GM13976 (cell line): ENCODE measurements around the gene CGB1.
"Not testable (repeated sequence)": the region's sequence is repeated elsewhere in the genome, so short reads cannot be mapped to it uniquely, and the experiment has no call there.

Experiments used
- DNase-seq: peaks from one replicate; pipeline ENCODE4 v3.0.0; 2012; ENCODE audit warnings: low spot score
- in situ Hi-C: fragments of 300-500 bp; cut with MboI; formaldehyde crosslinking; loops from one replicate; pipeline ENCODE4 v1.12.0; 2022; ENCODE audit warnings: low sequenced_read_pairs, mixed read lengths, inconsistent platforms; ENCODE audit not compliant: unreplicated experiment
- TF ChIP-seq, protein P1 (sequence below): IDR thresholded peaks from 2 replicates; pipeline ENCODE4 v1.5.1; 2012; ENCODE audit warnings: borderline replicate concordance, mild to moderate bottlenecking; ENCODE audit not compliant: insufficient read depth; ENCODE audit errors: extremely low read depth, missing control alignments, control extremely low read depth

The CGB1 gene

DNA sequence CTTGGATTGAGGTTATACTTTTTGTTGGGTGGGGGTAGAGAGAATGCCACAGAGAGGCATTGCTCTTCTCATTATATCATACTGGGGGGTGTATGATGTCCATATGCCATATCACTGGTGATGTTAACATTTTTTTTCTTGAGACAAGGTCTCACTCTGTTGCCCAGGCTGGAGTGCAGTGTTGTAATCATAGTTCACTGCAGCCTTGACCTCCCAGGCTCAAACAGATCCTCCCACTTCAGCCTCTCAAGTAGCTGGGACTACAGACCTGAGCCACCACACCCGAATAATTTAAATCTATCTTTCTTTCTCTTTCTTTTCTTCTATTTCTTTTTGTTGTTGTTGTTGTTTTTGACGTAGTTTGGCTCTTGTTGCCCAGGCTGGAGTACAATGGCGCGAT lies 43.7 kb upstream of the CGB1 start:
- no peak for DNase-seq
- in situ Hi-C loops: no loop called here
- TF ChIP-seq, protein P1, sequence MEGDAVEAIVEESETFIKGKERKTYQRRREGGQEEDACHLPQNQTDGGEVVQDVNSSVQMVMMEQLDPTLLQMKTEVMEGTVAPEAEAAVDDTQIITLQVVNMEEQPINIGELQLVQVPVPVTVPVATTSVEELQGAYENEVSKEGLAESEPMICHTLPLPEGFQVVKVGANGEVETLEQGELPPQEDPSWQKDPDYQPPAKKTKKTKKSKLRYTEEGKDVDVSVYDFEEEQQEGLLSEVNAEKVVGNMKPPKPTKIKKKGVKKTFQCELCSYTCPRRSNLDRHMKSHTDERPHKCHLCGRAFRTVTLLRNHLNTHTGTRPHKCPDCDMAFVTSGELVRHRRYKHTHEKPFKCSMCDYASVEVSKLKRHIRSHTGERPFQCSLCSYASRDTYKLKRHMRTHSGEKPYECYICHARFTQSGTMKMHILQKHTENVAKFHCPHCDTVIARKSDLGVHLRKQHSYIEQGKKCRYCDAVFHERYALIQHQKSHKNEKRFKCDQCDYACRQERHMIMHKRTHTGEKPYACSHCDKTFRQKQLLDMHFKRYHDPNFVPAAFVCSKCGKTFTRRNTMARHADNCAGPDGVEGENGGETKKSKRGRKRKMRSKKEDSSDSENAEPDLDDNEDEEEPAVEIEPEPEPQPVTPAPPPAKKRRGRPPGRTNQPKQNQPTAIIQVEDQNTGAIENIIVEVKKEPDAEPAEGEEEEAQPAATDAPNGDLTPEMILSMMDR: no peak

DNA sequence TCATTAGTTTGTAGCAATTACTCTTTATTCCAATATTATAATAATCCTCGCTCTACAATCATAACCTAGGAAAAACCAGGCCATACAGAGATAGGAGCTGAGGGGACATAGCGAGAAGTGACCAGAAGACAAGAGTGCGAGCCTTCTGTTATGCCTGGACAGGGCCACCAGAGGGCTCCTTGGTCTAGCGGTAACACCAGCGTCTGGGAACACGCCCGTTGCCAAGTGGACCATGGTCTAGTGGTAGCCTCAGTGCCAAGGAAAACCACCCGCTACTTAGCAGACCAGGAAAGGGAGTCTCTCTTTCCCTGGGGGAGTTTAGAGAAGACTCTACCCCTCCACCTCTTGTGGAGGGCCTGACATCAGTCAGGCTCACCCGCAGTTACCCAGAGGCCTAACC lies 38.2 kb upstream of the CGB1 start:
- DNase-seq, in situ Hi-C loops: not testable (repeated sequence)
- TF ChIP-seq, protein P1: peak; percentile 52

DNA sequence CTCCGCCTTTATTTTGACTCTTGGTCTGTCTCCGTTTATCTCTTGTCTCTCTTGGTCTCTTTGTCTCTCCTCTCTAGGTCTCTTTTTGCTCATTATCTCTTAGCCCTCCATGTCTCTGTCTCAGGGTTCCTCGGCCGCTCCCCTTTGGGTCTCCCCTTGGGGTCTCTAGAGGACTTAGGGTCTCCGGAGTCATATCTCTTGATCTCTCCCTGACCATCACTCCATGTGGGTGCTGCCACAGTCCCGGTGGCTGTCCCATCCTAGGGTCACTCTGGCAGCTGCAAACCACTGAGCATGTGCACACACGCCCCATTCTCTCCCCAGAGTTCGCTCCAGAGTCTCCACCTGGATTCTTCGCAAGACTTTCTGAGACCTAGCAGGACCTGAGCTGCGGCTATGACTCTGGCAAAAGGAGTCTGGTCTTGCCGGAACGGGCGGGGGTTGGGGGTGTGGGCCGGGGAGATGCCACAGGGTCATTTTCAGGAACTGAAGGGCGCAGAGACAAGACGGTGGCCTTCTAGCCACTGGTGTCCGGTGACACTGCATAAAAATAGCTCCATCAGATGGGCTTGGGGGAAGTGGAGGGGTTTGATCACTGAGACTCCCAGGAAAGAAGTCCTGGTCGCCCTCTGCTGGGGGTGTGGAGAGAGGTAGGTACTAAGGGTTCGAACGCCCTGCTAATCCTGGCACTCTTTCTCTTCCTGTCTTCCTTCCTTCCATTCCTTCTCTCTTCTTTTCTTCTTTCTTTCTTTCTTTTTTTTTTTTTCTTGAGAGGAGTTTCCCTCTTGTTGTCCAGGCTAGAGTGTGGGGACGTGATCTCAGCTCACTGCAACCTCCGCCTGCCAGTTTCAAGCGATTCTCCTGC lies 37.1 kb upstream of the CGB1 start:
- in situ Hi-C loops: no loop called here
- TF ChIP-seq, protein P1: no peak
- no peak for DNase-seq

DNA sequence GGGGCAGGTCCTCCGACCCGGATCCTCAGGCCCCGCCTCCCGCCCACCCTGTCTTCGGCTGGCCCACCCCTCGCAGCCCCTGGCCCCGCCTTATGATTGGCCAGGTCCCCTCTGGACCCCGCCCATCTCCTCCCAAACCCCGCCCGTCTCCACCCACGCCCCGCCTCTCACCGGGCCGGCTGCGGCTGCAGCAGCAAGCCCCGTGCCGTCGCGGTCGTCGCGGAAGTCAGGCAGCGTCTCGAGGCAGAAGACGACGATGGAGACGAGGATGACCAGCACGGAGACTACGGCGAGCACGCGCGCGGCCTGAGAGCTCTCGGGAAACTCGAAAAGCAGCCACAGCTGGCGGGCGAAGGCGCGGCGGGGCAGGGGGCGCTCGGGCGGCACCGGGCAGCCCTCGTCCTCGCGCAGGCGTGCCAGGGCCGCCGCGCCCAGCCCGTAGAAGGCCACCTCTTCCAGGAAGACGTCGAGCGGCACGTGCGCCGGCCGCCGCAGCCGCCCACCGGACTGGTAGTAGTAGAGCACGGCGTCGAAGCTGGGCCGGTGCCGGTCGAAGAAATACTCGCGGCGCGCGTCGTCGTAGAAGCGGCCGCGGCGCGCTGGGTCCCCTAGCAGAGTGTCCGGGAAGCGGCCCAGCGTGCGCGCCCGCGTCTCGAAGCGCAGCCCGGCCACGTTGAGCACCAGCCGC lies 35.3 kb upstream of the CGB1 start:
- no peak for DNase-seq
- TF ChIP-seq, protein P1: no peak
- in situ Hi-C loops: no loop called here

DNA sequence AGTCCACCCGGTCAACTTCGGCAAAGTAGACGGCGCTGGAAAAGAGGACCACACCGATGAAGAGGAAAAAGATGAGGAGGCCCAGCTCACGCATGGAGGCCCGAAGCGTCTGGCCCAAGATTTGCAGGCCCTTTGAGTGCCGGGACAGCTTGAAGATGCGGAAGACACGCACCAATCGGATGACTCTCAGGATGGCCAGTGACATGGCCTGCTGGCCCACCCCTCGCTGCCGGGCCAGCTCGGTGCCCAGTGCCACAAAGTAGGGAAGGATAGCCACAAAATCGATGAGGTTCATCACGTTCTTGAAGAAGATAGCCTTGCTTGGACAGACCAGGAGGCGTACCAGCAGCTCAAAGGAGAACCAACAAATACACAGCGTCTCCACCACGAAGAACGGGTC lies 33.7 kb upstream of the CGB1 start:
- DNase-seq: no peak
- in situ Hi-C loops: no loop called here
- TF ChIP-seq, protein P1: no peak

DNA sequence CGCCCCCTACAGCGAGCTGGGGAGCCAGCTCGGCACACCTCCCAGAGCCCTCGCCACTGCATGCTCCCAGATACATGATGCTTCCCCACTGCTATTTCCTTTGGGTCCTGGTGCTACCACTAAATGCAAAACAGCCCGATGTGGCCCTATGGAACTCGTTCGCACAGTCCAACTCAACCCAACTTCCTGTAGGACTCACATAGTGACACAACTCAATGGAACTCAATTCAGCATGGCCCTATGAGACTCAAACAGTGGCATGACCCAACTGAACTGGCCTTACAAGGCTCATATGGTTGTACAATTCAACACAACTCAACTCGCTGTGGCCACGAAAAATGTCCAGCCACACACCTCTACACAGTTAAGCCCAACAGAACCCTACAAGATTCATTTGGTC lies 32.3 kb upstream of the CGB1 start:
- TF ChIP-seq, protein P1: no peak
- in situ Hi-C loops: no loop called here
- DNase-seq: no peak

DNA sequence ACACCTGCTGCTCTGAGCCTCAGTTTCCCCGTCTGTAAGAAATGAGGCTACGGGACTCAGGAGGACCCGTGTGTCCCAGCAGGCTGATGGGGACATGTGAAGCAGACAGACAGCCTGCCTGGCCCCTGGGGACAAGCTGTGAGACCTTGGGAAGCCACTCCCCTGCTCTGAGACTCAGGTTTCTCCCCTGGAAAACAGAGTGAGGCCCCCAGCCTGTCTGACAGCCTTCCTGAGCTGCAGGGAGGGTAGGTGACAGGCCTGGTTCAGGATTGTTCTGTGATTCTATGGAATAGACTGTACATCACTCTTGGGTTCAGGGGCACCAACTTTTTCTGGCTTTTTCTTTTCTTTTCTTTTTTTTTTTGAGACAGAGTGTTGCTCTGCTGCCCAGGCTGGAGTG lies 30.9 kb upstream of the CGB1 start:
- no peak for DNase-seq
- TF ChIP-seq, protein P1: no peak
- in situ Hi-C loops: no loop called here
